ENCODE results near the gene CD55.

Gene CD55

DNA sequence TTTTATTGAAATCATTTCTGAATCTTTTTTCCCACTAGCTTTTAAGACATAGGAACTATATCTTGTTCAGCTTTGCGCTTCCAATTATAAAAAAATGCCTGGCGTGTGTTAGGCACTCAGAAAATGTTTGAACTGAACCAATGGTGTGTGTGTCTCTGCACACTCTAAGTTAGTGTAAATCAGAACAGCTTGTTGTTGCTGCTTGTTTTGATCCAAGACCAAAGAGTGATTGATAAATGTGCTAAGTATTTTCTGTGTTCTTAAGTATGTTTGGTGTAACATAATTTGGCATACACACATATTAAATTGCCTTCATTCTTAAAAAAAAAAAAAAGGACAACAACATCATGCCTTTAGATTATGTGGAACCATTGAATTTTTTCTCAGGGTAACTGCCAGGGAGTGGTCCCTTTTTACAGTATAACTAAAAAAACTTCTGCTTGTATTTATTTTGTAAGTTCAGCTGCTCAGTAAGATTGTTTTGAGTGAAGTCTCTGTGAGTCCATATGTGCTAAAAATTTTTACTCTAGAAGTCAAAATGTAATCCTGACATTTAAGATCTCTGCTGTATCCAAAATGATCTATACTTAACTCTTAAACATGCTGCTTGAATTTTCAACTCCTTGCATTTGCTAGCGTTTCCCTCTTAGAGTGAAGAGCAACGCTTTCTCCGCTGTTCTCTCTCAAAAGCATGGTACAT, 8.7 kb downstream of the CD55 start:
- DNase-seq (ENCODE audit: low read depth) = no peak

DNA sequence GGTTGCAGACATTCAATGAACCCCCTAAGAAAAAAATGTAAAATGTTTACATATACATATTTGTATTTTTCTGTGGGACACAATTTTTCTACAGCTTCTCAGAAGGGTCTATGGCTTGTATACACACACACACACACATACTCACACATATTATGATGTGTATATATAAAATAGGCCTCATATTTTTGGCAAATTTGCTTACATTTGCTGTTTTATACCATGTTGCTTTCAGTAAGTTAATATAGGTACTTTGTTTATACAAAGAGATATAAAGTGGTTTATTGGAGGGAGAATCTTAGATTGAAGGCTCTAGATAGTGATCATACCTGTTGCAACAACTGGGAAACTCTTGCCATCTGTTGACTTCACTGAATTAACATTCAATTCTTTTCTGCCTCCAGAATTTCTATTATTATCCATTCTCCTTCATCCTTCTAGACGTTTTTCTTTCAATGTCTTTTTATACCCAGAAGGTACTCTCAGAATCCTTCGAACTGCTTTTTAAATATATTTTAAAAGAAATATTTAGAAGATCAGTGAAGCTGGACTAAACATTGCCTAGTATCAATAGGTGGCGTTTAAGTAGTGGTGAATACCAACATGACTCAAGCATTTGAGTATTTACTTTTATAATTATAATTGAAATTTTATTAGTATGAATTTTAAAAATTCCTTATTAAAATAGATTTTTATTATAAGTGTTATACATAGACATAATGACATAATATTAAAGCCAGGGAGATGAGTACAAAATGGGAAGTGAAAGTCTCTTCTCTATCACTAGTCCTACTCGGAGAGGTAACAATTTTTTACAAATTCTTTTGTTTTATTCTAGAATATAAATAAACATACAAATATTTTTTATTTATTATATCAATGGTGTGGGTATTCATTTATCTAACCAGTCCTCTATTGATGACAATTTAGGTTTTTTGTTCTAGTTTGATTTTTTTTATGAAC, 10.2 kb downstream of the CD55 start:
- DNase-seq (ENCODE audit: low read depth) = no peak

DNA sequence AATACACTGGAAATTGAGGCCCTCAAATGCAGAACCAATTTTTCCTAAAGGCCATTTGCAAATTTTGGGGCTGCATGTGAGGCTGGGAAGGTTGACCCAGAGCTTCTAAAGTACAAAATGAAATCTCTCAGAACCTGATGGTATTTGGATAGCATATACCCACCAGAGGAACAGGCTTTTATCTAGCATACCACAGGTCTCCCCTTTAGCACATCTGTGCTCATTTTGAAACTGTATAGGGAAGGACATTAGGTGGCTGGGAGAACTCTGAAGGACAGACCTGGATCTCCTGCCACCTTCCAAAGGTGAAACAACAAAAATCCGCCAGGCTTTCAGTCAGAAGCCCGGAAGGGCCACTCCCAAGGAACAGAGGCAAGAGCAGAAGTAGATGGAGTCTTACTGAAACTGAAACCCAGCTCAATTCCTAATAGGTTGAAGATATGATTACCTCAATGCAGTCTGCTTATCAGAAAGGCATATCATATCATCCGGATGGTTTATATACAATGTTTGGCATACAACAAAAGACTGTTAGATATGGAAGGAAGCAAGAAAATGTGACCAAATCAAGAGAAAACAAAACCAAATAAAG, 11.6 kb downstream of the CD55 start:
- DNase-seq (ENCODE audit: low read depth) = no peak

DNA sequence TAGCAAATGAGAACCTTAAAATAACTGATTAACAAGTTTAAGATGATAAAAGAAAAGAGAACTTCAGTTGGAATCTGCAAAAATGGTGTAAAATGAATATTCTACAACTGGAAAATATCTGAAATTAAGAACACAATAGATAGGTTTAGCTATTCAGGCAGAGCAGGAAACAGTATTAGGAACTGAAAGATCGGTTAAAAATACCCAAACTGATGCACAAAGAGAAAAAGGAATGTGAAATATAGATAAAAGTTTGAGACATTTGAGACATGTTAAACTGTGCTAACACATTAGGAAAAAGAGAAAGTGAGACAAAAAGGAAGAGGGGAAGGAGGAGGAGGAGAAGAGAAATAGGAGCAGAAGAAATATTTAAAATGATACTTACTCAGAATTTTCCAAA, 12.1 kb downstream of the CD55 start:
- no peak for DNase-seq (ENCODE audit: low read depth)

DNA sequence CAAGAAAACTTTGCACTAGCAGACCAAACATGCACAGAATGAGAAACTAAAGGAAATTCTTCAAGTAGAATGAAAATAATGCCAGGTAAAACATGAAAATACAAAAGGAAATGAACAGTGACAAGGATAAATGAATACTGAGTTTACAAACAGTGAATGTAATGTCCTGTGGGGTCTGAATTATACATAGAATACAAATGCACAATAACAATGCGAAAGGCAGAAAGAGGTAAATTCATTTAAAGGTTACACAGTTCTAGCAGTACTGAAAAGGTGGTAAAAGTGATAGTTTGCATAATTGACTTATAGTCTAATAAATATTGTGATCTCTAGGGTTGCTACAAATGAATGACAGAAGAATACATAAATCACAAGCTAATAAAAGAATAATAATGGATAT, 12.9 kb downstream of the CD55 start:
- no peak for DNase-seq (ENCODE audit: low read depth)

DNA sequence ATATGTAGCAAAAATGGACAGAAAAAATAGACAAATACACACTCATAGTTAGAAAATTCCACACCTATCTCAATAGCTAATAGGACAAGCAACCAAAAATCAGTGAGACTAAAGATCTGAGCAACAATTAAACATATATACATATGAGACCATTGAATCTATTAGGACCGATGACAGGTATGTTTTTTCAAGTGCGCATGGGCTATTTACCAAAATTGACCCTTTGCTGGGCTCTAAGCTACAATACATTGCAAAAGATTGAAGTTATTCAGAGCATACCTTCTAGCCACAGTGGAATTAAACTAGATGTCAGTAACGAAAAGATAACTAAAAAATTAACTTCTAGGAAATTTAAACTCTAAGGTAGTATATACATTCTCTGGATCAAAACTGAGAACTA, 13.7 kb downstream of the CD55 start:
- no peak for DNase-seq (ENCODE audit: low read depth)

DNA sequence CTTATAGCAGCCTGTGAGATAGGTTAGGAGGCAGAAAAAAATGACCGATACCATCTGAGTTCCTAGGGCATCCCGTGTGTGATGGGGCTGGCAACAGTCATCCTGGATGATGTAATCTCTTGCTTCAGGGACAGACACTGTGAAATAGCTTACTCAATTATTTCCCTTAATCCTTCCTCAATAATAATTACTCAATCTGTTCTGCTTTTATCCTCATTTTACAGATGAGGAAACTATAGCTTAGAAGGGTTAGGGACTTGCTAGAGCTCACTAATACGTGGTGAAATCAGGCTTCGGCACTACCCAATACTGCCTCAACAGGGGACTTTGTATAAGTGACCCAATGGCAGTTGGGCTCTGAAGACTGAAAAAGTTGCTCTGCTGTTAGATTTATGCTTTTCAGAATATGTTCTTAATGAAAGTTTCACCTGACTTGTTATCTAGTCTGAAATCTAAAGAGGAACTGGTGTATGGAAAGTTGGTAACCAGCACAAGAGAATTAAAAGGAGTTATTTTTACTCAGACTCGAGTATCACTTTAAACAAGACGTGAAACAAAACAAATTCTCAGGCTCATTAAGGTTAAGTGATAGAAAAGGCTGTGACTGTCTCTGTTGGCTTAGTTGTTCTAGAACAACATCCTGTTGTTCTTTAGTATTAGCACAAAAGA, 14.4 kb downstream of the CD55 start:
- DNase-seq (ENCODE audit: low read depth) = no peak

DNA sequence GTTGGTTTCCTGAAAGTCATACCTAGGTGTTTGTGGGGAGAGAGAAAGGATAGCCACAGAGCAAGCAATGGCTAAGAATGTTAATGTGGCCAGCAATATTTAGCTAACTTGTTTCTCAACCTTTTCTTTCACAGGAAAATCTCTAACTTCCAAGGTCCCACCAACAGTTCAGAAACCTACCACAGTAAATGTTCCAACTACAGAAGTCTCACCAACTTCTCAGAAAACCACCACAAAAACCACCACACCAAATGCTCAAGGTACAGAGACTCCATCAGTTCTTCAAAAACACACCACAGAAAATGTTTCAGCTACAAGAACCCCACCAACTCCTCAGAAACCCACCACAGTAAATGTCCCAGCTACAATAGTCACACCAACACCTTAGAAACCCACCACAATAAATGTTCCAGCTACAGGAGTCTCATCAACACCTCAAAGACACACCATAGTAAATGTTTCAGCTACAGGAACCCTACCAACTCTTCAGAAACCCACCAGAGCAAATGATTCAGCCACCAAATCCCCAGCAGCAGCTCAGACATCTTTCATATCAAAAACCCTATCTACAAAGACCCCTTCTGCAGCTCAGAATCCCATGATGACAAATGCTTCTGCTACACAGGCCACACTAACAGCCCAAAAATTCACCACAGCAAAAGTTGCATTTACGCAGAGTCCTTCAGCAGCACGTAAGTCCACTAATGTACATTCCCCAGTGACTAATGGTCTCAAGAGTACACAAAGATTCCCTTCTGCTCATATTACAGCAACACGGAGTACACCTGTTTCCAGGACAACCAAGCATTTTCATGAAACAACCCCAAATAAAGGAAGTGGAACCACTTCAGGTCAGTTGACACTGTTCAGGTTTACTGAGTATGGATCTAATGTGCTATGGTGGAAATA, 15.3 kb downstream of the CD55 start:
- peak; percentile 11 for DNase-seq (ENCODE audit: low read depth)

DNA sequence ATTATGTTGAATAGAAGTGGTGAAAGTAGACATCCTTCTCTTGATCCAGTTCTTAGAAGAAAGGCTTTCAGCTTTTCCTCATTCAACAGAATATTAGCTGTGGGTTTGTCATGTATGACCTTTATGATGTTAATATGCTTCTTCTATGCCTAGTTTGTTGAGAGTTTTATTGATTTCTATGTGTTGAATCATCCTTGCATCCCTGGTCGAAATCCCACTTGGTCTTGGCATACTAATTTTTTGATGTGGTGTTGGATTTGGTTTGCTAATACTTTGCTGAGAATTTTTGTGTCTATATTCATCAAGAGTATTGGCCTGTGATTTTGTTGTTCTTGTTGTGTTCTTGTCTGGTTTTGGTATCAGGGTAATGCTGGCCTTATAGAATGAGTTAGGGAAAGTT, 20.9 kb downstream of the CD55 start:
- DNase-seq (ENCODE audit: low read depth) = no peak

DNA sequence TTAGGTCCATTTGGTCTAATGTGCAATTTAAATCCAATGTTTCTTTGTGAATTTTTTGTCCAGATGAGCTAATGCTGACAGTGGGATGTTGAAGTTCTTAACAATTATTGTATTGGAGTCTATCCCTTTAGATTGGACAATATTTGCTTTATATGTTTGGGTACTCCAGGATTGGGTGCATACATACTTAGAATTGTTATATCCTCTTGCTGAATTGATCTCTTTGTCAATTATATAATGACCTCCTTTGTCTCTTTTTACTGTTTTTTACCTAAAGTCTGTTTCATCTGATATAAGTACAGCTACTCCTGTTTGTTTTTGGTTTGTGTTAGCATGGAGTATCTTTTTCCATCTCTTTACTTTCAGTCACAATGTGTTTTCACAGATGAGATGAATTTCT, 22.2 kb downstream of the CD55 start:
- DNase-seq (ENCODE audit: low read depth) = no peak

DNA sequence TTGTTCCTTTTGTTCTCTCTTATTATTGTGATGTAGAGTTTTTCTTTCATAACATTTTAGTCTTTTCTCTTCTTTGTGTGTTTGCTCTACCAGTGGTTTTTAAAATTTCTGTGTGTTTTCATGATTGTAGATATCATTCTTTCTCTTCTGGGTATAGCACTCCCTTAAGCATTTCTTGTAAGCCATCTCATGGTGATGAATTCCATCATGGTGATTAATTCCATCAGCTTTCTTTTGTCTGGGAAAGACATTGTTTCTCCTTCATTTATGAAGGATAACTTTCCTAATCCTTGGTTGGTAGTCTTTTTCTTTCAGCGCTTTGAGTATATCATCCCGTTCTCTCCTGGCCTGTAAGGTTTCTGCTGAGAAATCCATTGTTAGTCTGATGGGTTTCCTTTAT, 22.7 kb downstream of the CD55 start:
- DNase-seq (ENCODE audit: low read depth) = no peak

DNA sequence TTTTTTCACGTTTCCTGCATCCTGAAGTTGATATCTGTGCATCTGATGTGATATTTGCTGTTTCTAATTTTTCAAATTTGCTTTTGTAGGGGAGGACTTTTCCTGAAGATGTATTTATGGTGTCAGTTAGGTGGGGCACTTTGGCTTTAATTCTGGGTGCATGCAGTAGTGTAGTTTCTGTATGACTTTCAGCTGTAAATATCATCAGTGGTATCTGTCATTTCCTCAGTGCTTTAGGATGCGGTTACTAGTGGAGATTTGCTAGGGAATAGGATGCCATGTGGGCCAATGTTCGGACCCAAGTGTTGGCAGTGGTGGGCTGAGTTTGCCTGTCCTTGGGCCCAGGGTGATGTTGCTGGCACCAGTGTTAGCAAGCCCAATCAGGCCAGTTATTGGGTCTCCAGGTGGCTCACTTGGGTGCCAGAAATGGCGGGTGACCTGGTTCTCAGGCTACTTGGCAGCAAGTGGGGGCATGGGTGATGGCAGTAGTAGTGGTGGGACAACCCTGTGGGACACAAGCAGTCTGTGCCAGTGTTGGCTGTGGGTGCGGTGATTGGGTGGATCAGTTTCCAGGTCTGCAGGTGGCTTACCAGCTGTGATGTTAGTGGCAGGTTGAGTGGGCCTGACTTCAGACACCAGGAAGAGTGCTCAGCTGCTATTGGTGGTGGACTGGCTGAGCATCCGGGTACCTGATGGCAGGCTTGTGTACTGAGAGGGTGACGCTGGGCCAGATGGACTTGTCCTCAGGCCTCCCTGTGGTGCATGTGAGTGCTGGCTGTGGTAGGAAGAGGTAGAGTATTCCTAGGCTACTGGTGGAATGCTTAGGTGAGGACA, 24.4 kb downstream of the CD55 start:
- DNase-seq (ENCODE audit: low read depth) = no peak

DNA sequence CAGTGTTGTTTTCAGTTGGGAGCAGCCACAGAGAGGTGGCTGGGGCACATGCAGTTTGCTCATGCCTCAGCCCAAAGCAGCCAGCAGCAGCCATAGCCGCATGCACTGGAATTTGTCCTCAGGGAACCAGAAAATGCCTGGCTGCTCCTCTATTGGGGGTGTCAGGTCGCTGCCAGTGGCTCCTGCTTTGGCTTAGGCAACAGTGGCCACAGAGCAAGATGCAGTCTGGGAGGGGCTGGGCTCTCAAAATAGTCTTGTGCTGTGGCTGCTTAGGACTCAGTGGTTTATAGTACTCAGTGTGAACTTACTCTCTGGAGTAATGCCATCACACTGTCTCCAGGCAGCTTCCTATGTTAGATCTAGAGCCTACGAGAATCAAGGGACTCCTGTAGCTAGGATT, 25.0 kb downstream of the CD55 start:
- DNase-seq (ENCODE audit: low read depth) = no peak

DNA sequence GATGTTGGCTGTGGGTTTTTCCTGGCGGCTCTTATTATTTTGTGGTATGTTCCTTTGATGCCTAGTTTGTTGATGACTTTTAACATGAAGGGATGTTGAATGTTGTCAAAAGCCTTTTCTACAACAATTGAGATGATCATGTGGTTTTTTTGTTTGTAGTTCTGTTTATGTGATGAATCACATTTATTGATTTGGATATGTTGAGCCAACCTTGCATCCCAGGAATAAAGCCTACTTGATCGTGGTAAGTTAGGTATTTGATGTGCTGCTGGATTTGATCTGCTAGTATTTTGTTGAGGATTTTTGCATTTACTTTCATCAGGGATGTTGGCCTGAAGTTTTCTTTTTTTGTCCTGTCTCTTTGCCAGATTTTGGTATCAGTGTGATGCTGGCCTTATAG, 28.5 kb downstream of the CD55 start:
- no peak for DNase-seq (ENCODE audit: low read depth)

DNA sequence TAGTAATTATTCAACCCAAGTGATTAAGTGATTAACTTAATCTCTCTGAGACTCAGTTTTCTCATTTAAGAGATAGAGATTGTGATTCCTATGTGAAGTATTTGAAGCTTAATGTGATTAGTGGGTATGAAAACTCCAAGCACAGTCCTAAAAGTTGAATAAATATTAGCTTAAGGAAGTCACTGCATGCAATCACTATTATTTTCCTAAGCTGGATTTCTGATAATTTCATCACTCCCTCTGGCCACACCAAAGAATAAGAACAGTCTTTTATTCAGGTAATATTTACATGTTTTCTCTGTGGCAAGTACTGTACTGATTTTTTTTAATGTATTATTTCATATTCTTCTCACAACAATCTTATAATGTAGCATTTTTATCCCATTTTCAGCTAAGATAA, 31.1 kb downstream of the CD55 start:
- DNase-seq (ENCODE audit: low read depth) = no peak

DNA sequence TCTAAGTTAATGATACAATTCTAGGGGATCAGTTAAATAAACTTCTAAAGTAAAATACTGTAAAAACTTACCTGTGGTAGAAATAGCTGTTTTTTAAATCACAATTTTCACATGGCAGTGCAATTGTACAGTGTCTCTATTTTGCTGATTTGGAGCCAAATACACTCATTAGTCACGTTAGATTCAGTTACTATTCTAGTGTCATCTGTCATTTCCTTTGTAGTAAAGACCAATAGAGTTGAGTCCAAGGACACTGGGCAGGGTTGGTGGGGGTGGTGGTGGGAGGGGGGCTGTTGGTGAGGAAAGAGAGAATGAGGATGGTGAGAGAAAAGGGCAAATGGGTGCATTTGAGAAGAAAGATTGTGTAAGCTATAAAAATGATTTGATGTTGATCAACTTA, 33.6 kb downstream of the CD55 start:
- no peak for DNase-seq (ENCODE audit: low read depth)

DNA sequence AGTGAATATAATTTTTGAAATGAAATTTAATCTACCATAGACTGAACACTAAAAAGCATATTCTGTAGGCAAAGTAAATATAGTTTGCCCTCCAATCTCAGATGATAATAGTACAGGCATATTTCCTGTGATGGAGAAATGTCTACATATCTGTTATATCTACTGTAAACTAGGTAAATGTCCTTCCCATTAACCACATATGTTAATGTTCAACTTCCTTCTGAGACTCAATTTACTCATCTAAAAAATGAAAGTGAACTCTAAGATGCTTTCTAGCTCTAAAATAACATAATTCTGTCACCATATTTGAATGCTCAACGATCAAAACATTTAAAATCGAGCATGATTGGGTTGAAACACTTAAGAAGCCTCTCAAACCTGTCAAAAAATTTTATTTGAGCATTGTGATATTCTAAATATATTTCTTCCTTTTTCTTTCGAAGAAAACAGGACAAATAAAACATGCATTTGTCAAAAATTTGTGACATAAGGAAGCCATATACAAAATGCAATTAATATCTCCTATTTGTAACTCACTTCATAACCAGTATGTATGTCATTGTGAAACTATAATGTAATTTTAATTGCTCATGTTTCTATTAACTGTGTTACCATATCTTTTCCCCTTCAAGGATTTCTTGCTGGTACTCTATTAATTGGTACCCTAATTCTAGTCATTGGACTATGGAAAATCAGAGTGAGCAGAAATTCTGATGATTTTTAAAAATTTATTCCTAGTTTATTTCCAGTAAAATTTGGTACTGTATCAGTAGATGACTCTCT, 34.2 kb downstream of the CD55 start:
- no peak for DNase-seq (ENCODE audit: low read depth)

DNA sequence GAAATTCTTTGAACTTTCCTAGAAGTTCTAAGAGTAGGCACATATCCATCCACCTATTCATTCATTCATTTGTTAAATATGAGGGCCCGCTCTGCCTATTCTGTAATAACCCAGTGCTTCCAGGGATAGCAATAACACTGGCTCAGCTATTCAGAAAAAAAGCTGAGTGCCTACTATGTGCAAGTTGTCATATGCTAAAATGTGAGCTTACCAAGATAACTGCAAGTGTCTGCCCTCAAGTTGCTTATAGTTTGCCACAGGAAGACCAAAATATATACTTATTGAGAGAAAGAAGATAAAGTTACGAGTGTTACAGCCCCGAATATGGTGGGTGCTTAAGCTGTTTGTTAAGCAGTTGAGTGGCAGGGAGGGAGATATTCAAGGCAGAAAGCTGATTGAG, 39.6 kb downstream of the CD55 start:
- no peak for DNase-seq (ENCODE audit: low read depth)

DNA sequence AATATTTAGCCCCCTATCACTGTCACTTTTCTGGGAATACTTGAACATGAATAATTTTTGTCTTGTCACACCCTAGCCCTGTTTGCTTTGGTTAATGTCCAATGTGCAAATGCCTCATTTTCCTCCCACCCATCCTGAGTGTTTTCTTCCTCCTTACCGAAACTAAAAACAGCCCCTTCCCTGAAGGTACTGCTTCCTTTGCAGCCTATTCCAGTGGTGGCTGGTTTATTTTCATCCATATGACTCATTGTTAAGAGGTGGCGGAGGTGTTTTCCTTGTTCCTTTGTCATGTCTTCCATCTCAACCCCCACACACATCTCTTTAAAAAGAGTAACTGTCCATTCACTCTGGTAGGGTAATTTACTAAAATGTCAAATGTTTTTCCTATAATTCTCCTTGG, 40.4 kb downstream of the CD55 start:
- no peak for DNase-seq (ENCODE audit: low read depth)
